ENCODE results near the gene CLDN2. TPM values are rescaled to one million over a fixed set of nuclear protein-coding genes. Genes with fewer than 3 reads are reported as not detected.

Gene CLDN2
- total and polyA plus RNA-seq, 10 of the 15 experiments (the other 5 are each of a cell fraction or from before 2014, with no cell fraction given) = 0.06 TPM; not detected in 9

DNA sequence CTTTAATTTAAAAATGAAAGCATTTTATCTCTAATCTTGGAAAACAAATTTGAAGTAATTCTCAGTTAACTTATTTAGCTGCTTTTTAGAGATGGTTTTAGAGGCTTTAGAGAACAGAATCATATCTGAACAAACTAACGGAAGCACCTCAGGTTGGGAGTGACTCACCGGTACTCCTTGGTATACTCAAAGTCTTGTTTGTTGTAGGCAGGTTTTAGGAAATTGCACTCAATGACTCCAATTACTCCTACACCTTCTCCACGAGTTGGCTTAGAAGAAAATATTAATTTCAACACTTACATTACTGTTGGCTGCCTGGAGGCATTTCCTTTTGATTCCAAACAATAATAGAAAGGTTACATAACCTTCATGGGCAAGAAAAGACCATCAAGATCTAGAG is 56.2 kb downstream of the CLDN2 start:
- 65% methylated on average over 3 of the region's 3 CpGs for WGBS (ENCODE audit: insufficient coverage, insufficient replicate concordance, low lambda C conversion rate, missing lambda C conversion rate)
- Histone ChIP-seq H3K9ac (ENCODE audit: control insufficient read depth, insufficient read depth, low read length) (no peak overlapping the region), H3K9me3 (replicated peaks; ENCODE audit: control insufficient read depth, insufficient read depth, low read length) (no peaks in the 10 kb centered on the region), H3K27ac (ENCODE audit: control insufficient read depth, insufficient read depth) (no peak overlapping the region), H4K20me1 (ENCODE audit: control insufficient read depth, insufficient read depth) (no peaks in the 10 kb centered on the region), H3K36me3 (ENCODE audit: control insufficient read depth in 2 of 2, insufficient read depth in 2 of 2, low read length in 1 of 2) (no peaks in the 10 kb centered on the region), H3K27me3 (replicated peaks in 1 of 2; ENCODE audit: control insufficient read depth in 2 of 2, insufficient read depth in 2 of 2, low read length in 1 of 2) (no peaks in the 10 kb centered on the region), H3K4me3 (no peak overlapping the region), H3K4me2 (ENCODE audit: control insufficient read depth, insufficient read depth) (no peak overlapping the region), H3K79me2 (ENCODE audit: control insufficient read depth, insufficient read depth, low read length) (no peaks in the 10 kb centered on the region), H3K4me1 (ENCODE audit: control insufficient read depth, insufficient read depth, low read length) (no peaks in the 10 kb centered on the region), H2AFZ (ENCODE audit: control insufficient read depth, low read depth, low read length) (no peak overlapping the region)
- POLR2A ChIA-PET = interaction anchor here (0.6 kb wide), 1 partner anchor 13 kb away, joined by 3 read pairs; no protein-coding TSS in a partner anchor
- in situ Hi-C loops (cut with MboI) = no loop called here
- SMC1A ChIA-PET (ENCODE audit: uncharacterized antibody, unreplicated experiment) = no interaction called here
- DNase-seq (ENCODE audit: low read depth, low spot score) = no peak
- RAD21 ChIA-PET (ENCODE audit: unreplicated experiment) = no interaction called here
- TF ChIP-seq IRF4 (IDR thresholded peaks at IDR 0.05; ENCODE audit: low read depth, low read length) (no peak), YBX1 (IDR thresholded peaks at IDR 0.05) (no peak), PAX8 (IDR thresholded peaks at IDR 0.05) (no peak), ZNF687 (IDR thresholded peaks at IDR 0.05) (no peak), ASH2L (IDR thresholded peaks at IDR 0.05; ENCODE audit: borderline replicate concordance, low read depth) (no peak), PAX5 (IDR thresholded peaks at IDR 0.05; ENCODE audit: borderline replicate concordance, low read depth, low read length) (no peak), SIX5 (IDR thresholded peaks at IDR 0.05; ENCODE audit: low read depth, low read length, severe bottlenecking) (no peak), RAD21 (IDR thresholded peaks at IDR 0.05; ENCODE audit: insufficient read depth, low read depth, low read length) (no peak), ZNF24 (IDR thresholded peaks at IDR 0.05) (no peak), NR2F1 (conservative IDR thresholded peaks at IDR 0.05) (no peak), SPI1 (IDR thresholded peaks at IDR 0.05; ENCODE audit: borderline replicate concordance, insufficient read depth, low read depth, low read length) (no peak), CBX5 (IDR thresholded peaks at IDR 0.05; ENCODE audit: low read depth) (no peak), CBFB (IDR thresholded peaks at IDR 0.05; ENCODE audit: low read depth) (no peak), KLF5 (IDR thresholded peaks at IDR 0.05; ENCODE audit: partially characterized antibody) (no peak), RB1 (IDR thresholded peaks at IDR 0.05; ENCODE audit: borderline replicate concordance) (no peak), SMC3 (IDR thresholded peaks at IDR 0.05; ENCODE audit: borderline replicate concordance, low read length) (no peak)
- BruUV-seq (replicated peaks) = no TSS peak
- CTCF ChIA-PET = no interaction called here
- no peak for FAIRE-seq
- intact Hi-C loops (cut with micrococcal nuclease; ENCODE audit: unreplicated experiment) = no loop called here
- no peak for ATAC-seq
